HG03095 (cell line): ENCODE results near the gene SPARCL1.
A peak's percentile ranks its signal among the peaks of the same experiment; 100 is the strongest.
"Not testable (repeated sequence)": the region's sequence is repeated elsewhere in the genome, so short reads cannot be mapped to it uniquely, and the experiment has no call there.

Source experiments
- ATAC-seq: cut with Tn5 transposase; IDR thresholded peaks from one replicate; pipeline ENCODE4 v1.9.1; 2021; ENCODE audit warnings: moderate library complexity; ENCODE audit not compliant: unreplicated experiment

The SPARCL1 gene

GRCh38 chr4:87529187-87529586 lies at the start of gene SPARCL1:
Gene SPARCL1 (minus strand): TSS chr4:87529376. CDS start chr4:87499574, 29,802 bp downstream.
- no peak for ATAC-seq

DNA sequence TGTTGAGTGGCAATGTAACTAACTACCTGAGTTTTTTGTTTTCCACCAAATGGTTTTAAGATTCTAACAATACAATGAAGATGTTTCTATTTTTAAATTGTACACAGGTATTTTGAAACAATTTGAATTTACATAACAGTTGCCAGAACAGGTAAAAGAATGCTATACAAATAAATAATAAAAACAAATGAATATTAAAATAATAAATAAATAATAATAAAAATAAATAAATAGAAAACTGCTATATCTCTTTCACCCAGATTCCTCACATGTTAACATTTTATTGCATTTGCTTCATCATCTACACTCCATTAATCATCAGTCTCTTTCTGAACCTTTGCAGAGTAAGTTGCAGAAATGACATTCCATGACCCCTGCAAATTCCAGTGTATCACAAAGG lies 46.8 kb upstream of the SPARCL1 start:
- ATAC-seq, result no peak

GRCh38 chr4:87575408-87575807 lies 46.2 kb upstream of the SPARCL1 start:
- ATAC-seq, result no peak

GRCh38 chr4:87574996-87575395 lies 45.8 kb upstream of the SPARCL1 start:
- ATAC-seq, result no peak

GRCh38 chr4:87574376-87574775 lies 45.2 kb upstream of the SPARCL1 start:
- not testable (repeated sequence) for ATAC-seq

- ATAC-seq, result no peak
Observed at GRCh38 chr4:87570290-87570805, 41.2 kb upstream of the SPARCL1 start.

- no peak for ATAC-seq
Observed at GRCh38 chr4:87567191-87567590, 38.0 kb upstream of the SPARCL1 start.

- ATAC-seq, result no peak
Observed at GRCh38 chr4:87566276-87566675, 37.1 kb upstream of the SPARCL1 start.

GRCh38 chr4:87565746-87566145 lies 36.6 kb upstream of the SPARCL1 start:
- no peak for ATAC-seq

DNA sequence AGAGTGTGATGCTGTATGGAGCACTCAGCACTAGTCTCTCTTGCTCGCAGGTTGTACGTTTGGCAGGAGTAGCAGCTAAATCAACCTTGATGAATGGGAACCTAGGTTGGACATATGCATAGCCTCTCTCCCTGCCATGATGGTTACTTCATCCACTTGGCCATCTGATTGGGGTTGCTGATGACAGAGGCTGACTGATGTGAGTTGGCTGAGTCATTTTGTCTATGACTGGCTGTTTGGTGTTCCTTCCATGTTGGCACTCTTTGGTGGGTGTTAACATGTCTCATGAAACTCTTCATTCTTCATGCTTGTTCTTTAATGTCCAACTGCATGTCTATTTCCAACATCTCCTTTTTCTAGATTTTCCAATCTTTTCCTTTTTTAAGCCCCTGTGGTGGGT lies 31.6 kb upstream of the SPARCL1 start:
- ATAC-seq, result no peak

- peak; percentile 93 for ATAC-seq
Observed at GRCh38 chr4:87559090-87559837, 30.1 kb upstream of the SPARCL1 start.

GRCh38 chr4:87557348-87557747 lies 28.2 kb upstream of the SPARCL1 start:
- ATAC-seq, result no peak

GRCh38 chr4:87555773-87556619 lies 26.8 kb upstream of the SPARCL1 start:
- ATAC-seq, result no peak

- ATAC-seq, result no peak
Observed at GRCh38 chr4:87553182-87553581, 24.0 kb upstream of the SPARCL1 start.

DNA sequence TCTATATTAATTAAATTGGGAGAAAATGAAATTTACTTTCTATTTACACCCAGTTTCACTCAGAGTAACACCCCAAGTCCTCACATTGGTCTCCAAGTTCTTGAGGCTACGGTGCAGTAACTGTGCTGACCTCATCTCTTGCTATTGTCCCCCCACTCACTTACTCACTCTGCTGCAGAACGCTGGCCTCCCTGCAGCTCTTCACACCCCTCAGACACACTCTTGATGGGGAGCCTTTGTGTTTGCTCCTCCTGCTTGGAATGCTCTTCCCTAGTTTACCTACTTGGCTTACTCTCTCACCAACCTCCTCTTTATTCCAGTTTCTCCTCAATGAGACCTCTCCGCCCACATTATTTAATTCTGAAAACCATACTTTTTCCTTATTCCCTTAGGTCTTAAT lies 22.2 kb upstream of the SPARCL1 start:
- ATAC-seq, result no peak

GRCh38 chr4:87547016-87547708 lies 18.0 kb upstream of the SPARCL1 start:
- no peak for ATAC-seq

- no peak for ATAC-seq
Observed at GRCh38 chr4:87545052-87545451, 15.9 kb upstream of the SPARCL1 start.

DNA sequence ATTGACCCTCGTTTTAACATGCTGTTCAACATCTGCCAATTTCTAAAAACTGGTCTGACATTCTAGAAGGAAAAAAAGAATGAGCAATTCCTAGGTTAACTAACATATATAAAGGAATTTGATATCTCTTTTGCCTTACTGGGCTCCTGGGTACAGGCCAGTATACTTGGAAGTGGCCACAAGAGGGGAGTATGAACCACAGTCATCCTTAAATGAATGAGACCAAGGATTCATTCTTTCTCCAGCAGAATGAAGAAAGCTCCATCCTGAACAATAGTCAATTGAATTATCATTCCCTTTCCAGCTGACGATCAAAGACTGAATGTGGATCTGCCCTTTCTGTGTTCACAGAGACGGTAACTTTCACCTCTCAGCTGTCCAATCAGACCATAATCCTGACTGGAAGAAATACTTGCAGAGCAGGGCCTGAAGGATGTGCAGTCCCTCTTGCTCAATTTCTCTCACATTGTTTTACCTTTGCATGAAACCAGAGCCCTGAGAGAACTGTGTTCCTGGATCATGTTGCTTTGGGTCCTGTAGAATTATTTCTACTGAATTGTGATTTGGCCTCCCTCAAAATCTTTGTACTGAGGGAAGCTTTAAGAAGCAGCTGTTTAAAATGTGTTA lies 14.8 kb upstream of the SPARCL1 start:
- no peak for ATAC-seq

GRCh38 chr4:87542734-87543312 lies 13.6 kb upstream of the SPARCL1 start:
- no peak for ATAC-seq

DNA sequence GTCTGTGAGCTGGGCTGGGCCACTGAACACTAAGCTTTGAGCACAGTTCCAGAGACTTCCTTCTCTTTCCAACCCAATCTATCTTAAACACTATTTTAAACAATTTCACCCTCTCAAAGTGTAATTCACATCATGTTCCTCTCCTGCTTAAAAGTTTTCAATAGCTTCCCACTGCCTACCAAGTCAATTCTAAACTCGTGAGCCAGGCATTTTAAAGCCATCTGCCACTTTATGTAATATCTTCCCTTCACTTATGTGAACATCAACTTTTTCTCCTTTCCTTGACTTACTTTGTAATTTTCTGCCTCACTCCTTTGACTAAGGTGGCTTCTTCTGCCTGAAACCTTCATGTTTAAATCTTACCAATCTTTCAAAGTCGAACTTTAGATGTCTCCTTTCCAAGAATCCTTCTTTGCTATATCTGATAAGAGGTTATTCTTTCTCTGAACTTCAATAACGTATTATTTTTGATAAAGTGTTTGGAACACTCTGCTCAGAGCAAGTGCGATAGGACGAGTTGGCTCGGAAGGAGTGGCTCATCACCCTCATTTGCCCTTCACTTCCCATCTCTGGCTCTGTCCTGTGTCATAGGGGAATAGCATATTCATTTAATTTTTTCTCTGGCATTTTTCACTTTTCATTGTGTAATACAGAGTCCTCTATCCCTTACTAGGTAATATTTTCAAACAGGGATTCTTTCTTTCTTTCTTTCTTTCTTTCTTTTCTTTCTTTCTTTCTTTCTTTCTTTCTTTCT lies 13.0 kb upstream of the SPARCL1 start:
- ATAC-seq, result no peak
